Measurements from ENCODE around the gene EIF1B.

DNA sequence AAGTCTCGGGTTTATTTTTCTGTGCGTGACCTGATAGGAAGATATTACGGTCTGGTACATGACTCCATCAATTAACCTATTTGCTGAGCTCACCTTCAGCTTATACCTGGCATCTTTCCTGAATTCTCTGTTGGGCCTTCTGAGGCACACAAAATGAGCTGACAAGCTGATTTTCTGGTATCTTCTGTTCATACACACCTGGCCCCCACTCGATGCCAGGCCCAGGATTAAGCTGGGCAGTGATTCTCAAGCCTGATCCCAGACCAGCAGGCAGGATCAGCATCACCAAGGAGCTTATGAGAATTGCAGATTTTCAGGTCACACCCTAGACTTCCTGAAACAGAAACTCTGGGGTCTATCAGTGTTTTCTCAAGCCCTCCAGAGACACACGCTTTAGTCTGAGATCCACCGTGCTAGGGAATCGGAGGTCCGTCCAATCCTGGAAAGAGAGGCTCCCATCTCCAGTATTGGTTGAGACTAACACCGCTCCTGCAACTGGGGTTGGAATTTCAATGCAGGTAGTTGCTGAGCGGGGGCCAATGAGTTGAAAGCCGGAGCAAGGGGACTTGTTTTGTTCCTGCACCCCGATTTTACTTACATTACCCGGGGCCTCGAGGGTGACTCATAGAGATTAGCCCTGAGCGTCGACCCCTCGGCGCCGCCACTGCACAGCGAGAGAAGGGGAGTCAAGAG is 636 bp upstream of the EIF1B start:
- TF ChIP-seq, protein P1, sequence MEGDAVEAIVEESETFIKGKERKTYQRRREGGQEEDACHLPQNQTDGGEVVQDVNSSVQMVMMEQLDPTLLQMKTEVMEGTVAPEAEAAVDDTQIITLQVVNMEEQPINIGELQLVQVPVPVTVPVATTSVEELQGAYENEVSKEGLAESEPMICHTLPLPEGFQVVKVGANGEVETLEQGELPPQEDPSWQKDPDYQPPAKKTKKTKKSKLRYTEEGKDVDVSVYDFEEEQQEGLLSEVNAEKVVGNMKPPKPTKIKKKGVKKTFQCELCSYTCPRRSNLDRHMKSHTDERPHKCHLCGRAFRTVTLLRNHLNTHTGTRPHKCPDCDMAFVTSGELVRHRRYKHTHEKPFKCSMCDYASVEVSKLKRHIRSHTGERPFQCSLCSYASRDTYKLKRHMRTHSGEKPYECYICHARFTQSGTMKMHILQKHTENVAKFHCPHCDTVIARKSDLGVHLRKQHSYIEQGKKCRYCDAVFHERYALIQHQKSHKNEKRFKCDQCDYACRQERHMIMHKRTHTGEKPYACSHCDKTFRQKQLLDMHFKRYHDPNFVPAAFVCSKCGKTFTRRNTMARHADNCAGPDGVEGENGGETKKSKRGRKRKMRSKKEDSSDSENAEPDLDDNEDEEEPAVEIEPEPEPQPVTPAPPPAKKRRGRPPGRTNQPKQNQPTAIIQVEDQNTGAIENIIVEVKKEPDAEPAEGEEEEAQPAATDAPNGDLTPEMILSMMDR (IDR thresholded peaks at IDR 0.05; ENCODE audit: borderline replicate concordance, extremely low read depth, low read length, poor library complexity, severe bottlenecking), result no peak
- no peak for TF ChIP-seq EZH2 (IDR thresholded peaks at IDR 0.05; ENCODE audit: borderline replicate concordance, low read depth, low read length, severe bottlenecking)
